GM19035 (cell line): ENCODE results near the gene PTPRN2.
"Not testable (repeated sequence)": the region's sequence is repeated elsewhere in the genome, so short reads cannot be mapped to it uniquely, and the experiment has no call there.

Experiments used
- ATAC-seq: cut with Tn5 transposase; IDR thresholded peaks from one replicate; pipeline ENCODE4 v1.9.1; 2021; ENCODE audit not compliant: unreplicated experiment

PTPRN2 gene

DNA sequence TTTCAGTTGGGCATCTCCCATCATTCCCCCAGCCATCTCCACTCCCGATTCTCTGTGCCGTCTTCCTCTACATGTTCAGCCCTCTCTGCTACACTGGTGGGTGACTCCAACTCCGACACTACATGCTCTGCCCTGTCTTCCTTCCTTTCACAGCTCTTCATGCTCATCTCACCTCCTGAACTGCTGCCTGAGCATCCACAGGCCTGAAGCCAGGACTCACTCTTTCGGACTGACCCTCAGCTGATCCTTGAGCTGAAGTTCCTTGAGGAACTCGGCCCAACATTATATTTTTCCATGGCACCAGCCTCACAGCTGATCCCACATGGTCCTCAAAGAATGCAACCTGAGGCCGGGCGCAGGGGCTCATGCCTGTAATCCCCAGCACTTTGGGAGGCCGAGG, 538.4 kb downstream of the PTPRN2 start:
- no peak for ATAC-seq

DNA sequence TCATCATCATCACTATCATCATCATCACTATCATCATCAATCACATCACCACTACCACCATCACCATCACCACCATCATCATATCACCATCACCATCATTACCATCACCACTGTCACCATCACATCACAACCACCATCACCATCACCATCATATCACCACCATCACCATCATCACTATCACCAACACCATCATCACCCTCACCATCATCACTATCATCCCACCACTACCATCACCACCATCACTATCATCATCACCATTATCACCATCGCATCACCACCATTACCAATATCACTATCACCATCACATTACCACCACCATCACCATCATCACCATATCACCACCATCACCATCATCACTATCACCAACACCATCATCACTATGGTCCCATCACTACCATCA, 539.1 kb downstream of the PTPRN2 start:
- no peak for ATAC-seq

DNA sequence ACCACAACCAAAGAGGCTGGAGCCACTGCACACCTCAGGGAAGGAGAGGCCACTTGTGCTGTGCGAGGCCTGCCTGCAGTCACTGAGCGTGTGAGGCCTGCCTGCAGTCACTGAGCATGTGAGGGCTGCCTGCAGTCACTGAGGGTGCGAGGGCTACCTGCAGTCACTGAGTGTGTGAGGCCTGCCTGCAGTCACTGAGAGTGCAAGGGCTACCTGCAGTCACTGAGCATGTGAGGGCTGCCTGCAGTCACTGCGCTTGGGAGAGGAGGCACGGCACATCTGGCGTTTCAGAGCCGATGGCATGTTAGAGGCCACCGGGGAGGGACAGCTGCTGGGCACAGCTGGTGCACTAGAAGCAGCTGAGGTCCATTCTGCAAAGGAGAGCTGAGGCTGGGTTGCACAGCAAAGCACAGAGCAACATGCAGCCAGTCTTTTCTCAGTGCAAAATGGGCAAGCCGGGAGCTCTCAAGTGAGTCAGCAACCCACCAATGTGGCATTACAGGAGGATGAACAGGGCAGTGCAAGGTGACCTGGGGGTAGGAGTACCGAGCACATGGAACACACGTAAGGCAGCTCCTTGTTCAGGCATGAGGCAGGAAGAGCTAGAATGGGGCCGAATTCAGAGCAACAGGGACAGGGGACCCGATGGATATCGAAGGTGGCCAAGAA, 540.1 kb downstream of the PTPRN2 start:
- ATAC-seq, result no peak

DNA sequence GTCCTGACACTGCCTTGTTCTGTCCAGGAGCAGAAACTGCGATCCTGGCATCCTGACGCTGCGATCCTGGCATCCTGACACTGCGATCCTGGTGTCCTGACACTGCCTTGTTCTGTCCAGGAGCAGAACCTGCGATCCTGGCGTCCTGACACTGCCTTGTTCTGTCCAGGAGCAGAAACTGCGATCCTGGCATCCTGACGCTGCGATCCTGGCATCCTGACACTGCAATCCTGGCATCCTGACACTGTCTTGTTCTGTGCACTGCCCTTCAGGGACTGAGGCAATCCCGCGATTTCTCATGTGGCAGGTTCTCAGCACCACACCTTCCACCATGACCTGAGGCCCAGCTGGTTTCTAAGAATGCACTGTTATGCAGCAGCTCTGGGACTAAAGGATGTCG, 541.4 kb downstream of the PTPRN2 start:
- ATAC-seq, result not testable (repeated sequence)

DNA sequence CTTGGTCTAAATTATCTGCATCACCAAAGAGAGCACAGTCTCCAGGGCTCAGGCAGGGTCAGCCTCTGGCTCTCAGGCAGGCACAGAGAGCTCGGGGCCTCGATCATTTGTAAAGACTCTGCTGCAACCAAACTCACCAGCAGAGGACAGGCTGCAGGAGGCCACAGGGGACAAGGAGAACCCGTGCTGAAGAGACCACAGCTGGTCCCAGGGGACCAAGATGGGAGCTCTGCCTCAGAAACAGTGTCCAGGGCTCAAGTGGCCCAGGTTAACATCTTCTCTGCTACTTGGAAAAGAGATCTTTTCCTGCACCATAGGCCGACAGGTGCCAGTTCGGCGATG, 543.2 kb downstream of the PTPRN2 start:
- no peak for ATAC-seq

DNA sequence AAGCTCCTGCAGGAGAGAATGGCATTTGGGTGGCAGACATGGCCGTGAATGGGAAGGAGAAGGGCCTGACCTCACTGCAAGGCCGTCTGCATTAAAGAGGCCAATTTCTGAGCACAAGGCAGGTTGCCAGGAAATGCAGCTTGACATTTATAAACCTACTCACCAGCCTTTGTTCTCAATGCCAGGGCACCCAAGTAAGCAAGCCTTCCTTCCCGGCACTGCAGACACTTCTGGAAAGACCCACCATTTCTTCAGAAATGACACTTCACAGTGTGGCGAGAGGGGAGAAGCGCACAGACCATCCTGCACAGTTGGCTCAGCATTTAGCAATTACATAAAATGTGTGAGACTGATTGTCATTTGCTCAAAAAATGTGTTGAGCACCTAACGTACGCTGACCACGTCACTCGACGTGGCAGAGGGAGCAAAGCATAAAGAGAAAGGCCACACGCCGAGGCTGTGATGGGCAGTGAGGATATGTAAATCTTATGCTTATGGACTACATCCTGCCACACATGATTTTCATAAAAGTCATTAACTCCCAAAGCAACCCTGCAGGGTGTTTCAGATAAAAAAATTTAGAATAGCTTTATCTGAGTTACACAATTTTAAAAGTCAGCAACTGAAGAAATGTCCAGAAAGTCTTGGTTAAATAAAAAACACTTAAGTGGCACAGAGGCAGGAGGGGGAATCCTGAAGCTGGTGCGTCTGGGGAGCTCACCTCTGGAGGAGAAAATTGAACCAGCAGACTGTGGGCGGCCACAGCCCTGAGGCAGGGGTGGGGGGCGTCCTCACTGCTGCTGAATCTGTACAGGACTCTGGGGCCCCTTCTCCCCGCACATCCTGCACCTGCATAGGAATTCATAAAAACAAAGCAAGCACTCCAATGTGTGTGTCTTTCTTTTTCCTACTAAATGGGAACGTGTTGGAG, 543.8 kb downstream of the PTPRN2 start:
- ATAC-seq, result no peak

DNA sequence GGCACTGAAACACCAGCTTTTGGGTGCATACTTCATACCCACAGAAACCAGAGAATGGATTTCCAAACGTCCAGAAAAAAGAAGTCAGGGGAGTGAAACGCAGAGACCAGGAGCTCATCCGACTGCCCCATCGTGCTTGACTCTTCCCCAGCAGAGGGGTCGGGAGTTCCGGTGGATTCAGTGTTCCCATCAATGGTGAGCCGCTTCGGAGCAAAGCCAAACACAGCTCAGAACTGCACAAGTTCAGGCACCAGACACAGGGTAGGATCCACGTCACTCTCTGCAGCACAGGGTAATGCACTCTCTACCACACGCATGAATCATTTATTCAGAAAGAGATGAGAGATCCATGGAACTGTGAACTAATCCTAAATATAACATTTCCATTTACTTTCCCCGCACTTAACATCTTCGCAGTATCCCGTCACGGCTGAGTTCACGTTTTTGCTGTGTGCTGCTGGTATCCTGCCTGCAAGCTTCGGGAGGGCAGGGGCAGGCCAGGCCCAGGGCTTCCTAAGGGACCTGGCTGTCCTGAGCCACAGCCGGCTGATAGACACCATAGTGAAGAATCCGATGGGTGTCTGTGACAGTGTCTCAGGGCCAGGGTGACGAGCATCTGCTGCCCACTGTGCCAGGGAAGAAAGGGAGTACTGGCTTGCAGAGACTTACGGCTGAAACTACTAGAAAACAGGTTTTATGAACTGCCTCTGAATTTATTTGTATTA, 545.3 kb downstream of the PTPRN2 start:
- ATAC-seq, result no peak

DNA sequence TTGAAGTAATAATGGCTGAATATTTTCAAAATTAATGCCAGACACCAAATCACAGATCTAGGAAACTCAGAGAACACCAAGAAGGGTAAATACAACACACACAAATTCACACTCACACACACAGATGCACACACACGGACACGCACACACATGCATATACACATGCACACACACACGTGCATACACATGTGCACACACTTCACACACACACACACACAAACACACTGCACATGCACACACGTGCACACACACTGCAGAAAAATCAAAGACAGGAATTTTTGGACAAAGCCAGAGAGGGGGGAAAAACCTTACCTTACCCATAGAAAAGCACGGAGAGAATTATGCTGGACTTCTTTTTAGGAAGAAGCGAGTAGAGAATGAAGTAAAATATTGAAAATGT, 547.4 kb downstream of the PTPRN2 start:
- no peak for ATAC-seq

DNA sequence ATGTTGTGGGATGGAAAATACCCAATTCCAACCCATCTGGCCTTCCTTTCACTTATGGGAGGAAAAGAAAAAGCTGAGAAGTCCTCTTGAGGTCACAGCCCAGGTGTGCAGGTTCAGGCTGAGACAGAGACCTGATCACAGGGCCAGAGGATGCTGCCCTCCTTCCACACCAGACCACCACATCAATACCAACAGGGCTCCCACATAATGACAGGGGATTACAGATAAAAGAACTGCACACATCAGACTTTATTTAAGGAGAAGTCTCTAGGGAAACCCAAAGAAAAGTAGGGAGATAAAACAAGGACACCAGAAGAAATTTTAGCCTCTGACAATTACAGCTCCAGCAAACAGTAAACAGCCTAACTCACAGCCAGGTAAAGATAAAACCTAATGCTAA, 548.4 kb downstream of the PTPRN2 start:
- ATAC-seq, result no peak

DNA sequence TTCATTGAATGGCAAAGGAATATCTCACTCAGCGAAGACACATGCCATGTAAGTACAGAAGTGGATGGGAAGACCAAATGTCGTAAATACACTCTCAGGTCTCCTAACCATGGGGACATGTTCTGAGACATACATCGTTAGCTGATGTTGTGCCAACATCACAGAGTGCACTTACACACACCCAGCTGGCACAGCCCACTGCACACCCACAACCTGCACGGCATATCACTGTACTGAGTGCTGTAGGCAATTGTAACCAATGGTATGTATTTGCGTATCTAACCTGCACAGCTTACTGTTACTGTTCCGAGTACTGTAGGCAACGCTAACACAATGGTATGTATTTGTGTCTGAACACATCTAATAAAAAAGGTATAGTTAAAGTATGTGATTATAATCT, 550.4 kb downstream of the PTPRN2 start:
- ATAC-seq, result no peak

DNA sequence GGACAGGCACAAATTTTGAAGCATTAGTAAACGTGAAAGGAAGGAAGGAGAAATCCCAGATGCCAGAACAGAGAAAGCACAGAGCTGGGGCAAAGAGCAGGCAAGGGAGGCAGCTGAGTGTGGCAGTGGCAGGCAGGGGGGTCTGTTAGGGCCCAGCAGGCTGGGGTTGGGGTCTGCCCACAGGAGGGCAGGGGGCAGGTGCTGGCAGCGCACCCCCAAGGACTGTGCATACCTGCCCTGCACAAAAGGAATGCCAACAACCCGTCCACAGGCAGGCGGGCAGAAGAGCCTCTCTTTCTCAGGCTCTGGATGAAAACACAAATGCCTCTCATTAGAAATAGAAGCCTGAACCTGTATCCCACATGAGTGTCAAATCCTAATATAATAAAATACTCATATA, 552.3 kb downstream of the PTPRN2 start:
- ATAC-seq, result no peak

DNA sequence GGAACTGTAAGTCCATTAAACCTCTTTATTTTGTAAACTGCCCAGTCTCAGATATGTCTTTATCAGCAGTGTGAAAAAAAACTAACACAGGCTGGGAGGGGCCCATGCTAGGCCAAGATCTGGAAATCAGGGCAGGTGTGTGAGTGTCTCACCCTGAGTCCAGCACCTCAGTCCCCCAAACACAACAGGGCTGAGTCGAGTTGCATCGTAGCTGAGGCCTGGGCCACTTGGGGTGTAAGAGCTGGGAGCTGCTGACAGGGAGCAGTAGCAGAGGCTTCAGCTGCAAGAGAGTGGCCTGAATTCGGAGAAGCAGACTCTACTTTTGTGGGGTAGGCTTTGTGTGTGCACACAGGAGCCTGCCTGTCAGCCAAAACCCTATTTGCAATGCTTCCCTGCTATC, 553.1 kb downstream of the PTPRN2 start:
- no peak for ATAC-seq

DNA sequence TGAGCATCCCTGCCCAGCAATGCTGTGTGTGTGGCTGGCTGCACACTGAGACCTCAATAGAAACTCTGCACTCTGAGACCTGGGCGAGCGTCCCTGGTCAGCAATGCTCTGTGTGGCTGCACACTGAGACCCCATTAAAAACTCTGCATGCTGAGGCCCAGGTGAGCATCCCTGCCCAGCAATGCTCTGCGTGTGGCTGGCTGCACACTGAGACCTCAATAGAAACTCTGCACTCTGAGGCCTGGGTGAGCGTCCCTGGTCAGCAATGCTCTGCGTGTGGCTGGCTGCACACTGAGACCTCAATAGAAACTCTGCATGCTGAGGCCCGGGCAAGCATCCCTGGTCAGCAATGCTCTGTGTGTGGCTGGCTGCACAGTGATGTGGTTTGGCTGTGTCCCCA, 553.7 kb downstream of the PTPRN2 start:
- not testable (repeated sequence) for ATAC-seq

DNA sequence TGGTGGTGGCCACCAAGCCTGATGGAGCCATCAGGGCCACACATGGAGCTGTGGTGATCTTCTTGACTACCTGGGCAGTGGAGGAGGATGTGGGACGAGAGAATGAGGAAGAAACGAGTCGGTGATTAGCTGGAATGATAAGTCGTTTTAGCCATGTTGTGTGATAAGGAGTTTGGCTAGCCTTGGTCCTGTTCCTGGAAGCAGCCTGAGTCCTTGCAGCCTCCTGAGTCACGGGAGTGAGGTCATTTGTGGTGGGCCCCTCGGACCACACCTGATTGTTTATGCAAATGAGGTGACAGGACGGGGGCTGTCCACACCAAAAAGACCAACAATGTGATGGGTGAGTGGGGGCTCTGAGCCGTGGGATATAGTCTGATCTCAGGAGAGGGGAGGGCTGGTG, 554.4 kb downstream of the PTPRN2 start:
- ATAC-seq, result no peak

DNA sequence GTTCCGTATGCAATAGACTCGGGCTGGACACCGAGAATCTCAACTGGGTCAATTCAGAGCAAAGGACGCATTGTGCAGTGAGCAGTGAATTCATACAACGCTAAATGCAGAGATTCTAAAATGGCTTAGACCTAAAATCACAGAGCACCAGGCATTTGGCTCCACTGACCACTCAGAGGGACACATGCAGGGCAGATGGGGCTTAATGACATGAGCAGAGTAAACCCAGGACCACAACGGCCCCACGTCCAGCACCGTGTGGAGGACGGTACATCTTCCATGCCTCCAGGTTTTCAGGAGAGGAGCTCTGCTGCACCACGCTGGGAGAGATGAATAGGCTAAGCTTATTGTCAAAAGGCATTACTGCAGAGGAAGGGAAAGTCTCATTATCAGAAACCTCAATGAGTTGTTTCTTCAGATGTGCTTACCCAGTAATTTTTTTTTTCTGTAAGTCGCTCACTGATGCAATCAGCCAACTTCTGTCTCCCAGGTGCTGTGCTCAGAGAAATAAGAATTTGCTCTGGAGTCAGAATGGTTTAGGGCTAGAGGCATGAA, 555.0 kb downstream of the PTPRN2 start:
- no peak for ATAC-seq

DNA sequence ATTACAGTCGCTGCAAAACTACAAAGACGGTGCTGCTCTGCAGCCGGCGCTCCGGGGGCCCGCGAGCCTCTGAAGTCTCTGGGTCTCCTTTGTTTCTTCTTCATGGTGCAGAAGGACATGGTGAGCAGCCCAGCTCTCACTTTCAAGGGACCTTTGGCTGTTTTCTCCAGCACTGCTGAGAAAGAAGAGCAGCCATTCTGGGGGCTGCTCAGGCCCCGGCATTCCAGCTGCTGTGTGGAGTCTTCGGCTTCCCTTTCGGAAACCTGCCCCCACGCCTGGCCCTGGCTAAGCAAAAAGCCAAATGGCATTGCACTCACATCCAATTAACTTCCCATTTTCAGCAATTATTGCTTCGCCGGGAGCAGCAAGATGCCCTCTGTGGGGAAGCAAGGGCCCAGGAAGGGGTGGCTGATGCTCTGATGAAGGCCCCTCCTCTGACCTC, 555.7 kb downstream of the PTPRN2 start:
- ATAC-seq, result no peak

DNA sequence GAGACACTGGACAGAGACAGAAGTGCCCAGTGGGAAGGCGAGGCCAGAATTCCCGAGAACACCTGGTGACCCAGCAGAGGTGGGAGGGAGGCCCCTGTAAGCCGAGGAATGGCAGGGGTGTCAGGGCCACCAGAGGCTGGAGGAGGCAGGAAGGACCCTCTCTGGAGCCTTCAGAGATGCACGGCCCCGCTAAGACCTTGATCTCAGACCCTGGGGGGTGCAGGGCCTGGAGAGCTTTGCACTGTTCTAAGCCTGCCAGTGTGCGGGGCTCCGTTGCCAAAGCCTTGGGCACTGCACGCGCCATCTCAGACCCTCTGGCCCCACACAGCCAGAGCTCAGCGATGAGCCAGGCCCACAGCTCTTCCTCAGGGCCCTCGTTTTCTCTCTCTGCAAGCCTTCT, 557.1 kb downstream of the PTPRN2 start:
- ATAC-seq, result no peak

DNA sequence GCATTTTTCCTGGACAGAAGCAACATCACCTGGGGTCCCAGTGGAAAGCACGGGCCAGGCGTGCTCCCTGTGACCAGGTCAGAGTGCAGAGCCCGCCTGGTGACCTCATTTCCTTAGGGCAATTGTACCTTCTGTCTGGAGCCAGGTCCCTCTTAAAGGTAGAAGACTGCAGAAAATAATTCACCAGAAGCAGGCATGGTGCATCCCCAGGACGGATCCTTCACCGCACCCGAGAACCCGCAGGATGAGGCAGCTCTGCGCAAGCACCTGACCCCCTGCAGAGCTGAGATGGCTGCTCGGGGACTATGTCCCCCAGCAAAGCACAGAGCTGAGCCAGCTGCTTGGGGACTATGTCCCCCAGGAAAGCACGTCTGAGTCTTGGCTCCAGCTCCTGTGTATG, 557.6 kb downstream of the PTPRN2 start:
- ATAC-seq, result no peak

DNA sequence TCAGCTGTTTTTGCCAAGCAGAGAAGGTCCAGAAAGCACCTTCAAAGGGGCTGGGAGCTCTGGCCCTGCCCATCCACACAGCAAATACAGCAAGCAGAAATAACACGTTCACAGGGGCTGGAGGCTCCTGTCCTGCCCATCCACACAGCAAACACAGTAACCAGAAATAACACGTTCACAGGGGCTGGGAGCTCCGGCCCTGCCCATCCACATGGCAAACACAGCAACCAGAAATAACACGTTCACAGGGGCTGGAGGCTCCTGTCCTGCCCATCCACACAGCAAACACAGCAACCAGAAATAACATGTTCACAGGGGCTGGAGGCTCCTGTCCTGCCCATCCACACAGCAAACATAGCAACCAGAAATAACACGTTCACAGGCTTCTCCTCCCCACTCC, 558.1 kb downstream of the PTPRN2 start:
- ATAC-seq, result no peak

DNA sequence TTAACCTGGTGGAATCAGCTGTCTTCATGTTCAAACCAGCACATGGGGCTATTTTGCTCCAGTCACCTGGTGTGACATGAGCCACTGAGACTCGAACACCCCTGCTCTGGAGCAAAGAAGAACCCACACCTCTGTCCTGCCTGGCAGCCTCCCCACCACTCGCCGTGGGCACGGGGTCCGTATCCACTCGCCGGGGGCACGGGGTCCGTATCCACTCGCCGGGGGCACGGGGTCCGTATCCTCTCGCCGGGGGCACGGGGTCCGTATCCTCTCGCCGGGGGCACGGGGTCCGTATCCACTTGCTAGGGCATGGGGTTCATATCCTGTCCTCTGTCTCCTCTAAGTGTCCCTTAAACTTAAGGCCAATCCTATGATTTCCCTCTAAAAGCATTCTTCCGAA, 558.7 kb downstream of the PTPRN2 start:
- ATAC-seq, result no peak

DNA sequence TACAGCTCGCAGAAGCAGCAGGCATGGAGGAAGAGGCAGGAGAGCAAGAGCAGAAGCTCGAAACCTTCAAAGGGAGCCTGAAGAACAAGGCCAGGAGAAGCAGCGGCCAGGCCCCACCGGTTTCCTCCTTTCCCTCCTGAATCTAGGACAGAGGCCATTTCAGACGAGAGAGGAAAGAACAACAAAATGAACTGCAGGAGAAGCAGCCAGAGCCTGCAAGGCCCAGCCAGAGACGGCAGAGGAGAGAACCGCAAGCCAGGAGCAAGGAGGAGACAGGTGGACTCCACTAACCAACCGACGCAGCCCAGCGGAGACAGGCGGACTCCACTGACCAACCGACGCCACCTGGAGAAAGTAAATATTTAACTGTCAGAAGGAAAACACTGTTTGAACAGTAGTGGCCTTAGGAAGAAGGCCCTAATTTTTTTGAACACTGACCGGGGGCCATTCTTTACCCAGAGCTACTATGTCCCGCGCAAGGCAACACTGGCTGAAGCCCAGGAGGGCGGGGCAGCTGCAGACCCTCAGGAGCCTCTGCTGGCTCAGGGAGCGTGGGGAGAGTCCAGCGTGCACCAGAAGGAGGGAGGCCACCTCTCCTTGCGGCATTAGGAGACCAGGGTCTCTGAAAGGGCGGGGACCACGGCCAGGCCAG, 559.2 kb downstream of the PTPRN2 start:
- ATAC-seq, result no peak
